Gastrocnemius medialis (tissue), 4 donors: ENCODE data around the gene REP15. TPM values are rescaled to one million over a fixed set of nuclear protein-coding genes. Genes with fewer than 3 reads are reported as not detected.
"Not testable (repeated sequence)": the region's sequence is repeated elsewhere in the genome, so short reads cannot be mapped to it uniquely, and the experiment has no call there.

ENCODE experiments used
- ATAC-seq, 2 donors: fragments of 150-250 bp; one replicate each; pipeline ENCODE4 v1.9.1; 2016
- DNase-seq, 2 donors: peaks; one replicate each; pipeline ENCODE4 v3.0.0-alpha.2; 2019
- H3K27ac ChIP-seq, 4 donors: fragments of 200-600 bp; sonication (generic); 1 replicate in 1 of 4; 2 replicates in 3 of 4; pipeline ENCODE4 v1.5.1; 2016 to 2018; ENCODE audit warnings: mild to moderate bottlenecking in 2 of 4, moderate library complexity in 1 of 4
- H3K27me3 ChIP-seq, 3 donors: fragments of 200-600 bp; sonication (generic) in 2 of 3; 1 replicate in 1 of 3; 2 replicates in 2 of 3; pipeline versions ENCODE4 v1.5.1 to v1.6.0; 2016 to 2019; ENCODE audit warnings: mild to moderate bottlenecking in 1 of 3, moderate library complexity in 1 of 3
- H3K36me3 ChIP-seq, 2 donors: fragments of 200-600 bp; sonication (generic) in 1 of 2; one replicate each; pipeline ENCODE4 v1.5.1; 2017 to 2018
- H3K4me1 ChIP-seq, 2 donors: fragments of 200-600 bp; sonication (generic) in 1 of 2; one replicate each; pipeline ENCODE4 v1.5.1; 2016 to 2017; ENCODE audit warnings: mild to moderate bottlenecking in 2 of 2
- H3K4me3 ChIP-seq, 4 donors: fragments of 200-600 bp; sonication (generic) in 3 of 4; 1 replicate in 1 of 4; 2 replicates in 3 of 4; pipeline ENCODE4 v1.5.1; 2016 to 2019; ENCODE audit warnings: mild to moderate bottlenecking in 2 of 4
- H3K9me3 ChIP-seq, 3 donors: fragments of 200-600 bp; sonication (generic) in 2 of 3; 1 replicate in 1 of 3; 2 replicates in 2 of 3; pipeline ENCODE4 v1.5.1; 2016 to 2019
- POLR2A ChIP-seq, 2 donors: fragments of 450-650 bp; IDR thresholded peaks; one replicate each; pipeline ENCODE4 v1.6.1; 2017; ENCODE audit warnings: antibody characterized with exemption in 2 of 2, mild to moderate bottlenecking in 2 of 2, moderate library complexity in 2 of 2
- in situ Hi-C, 4 donors: fragments of 200-750 bp; cut with MboI; loops; one replicate each; pipeline versions ENCODE4 v1.15.0 to v1.8.0; 2017; ENCODE audit warnings: low sequenced_read_pairs in 4 of 4
- intact Hi-C: fragments of 100-400 bp; cut with DNase I; formaldehyde crosslinking; loops from one replicate; pipeline ENCODE4 v1.15.1; 2023; ENCODE audit warnings: low total_unique reads
- total RNA-seq, 4 donors: library from RNA; depleted of rRNA; stranded (reverse); fragments of >200 nt; gene quantifications; one replicate each; pipeline versions ENCODE4 v1.1.0 to v1.2.3, GENCODE V29; 2016
- TF ChIP-seq, protein P1 (sequence below), 5 experiments: fragments of 450-650 bp in 3 of 5; fragments of 200-600 bp in 2 of 5; sonication (generic) in 2 of 5; IDR thresholded peaks in 4 of 5; conservative IDR thresholded peaks in 1 of 5; 1 replicate in 4 of 5; 2 replicates in 1 of 5; pipeline ENCODE4 v1.5.1; 2016 to 2019; ENCODE audit warnings: antibody characterized with exemption in 5 of 5, mild to moderate bottlenecking in 3 of 5, moderate library complexity in 3 of 5

Gene REP15
- total RNA-seq, 4 donors from 2014 or later: 0.92 to 1.8 (median 1.4) TPM; not detected in 1

DNA sequence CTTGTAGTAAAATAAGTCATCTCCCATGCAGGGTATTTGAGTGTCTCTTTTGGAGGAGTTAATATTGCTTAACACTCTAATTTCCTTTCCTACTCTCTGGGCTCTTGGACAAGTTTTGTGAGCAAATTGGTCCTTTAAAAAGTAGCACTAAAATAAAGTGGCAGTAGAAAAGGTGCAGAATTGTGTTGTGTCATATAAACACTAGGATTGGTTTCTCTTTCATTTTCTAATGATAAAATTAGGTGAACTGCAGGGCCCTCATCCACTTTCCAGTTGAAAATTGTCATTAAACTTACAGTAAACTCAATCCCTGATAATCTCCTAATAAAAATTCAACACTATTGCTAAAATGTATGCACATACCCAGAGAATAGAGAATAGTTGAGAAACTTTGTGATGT is 42.6 kb upstream of the REP15 start:
- TF ChIP-seq POLR2A (IDR thresholded peaks at IDR 0.05): no peak
- TF ChIP-seq, protein P1, sequence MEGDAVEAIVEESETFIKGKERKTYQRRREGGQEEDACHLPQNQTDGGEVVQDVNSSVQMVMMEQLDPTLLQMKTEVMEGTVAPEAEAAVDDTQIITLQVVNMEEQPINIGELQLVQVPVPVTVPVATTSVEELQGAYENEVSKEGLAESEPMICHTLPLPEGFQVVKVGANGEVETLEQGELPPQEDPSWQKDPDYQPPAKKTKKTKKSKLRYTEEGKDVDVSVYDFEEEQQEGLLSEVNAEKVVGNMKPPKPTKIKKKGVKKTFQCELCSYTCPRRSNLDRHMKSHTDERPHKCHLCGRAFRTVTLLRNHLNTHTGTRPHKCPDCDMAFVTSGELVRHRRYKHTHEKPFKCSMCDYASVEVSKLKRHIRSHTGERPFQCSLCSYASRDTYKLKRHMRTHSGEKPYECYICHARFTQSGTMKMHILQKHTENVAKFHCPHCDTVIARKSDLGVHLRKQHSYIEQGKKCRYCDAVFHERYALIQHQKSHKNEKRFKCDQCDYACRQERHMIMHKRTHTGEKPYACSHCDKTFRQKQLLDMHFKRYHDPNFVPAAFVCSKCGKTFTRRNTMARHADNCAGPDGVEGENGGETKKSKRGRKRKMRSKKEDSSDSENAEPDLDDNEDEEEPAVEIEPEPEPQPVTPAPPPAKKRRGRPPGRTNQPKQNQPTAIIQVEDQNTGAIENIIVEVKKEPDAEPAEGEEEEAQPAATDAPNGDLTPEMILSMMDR (IDR thresholded peaks at IDR 0.05 in 4 of 5, conservative IDR thresholded peaks at IDR 0.05 in 1 of 5): no peak
- no peak for ATAC-seq
- H3K36me3 ChIP-seq: peaks cover 0 to 28% of the 10 kb centered on the region in 2 donors
- no peaks in the 10 kb centered on the region for H3K4me1 ChIP-seq
- no peaks in the 10 kb centered on the region for H3K27me3 ChIP-seq
- in situ Hi-C loops: loop anchor here in 2 of 4 donors (5.0 to 10.0 kb wide), 2 partner anchors 219 to 231 kb away; no protein-coding TSS in a partner anchor
- H3K9me3 ChIP-seq: no peaks in the 10 kb centered on the region
- no peak for DNase-seq
- no peak overlapping the region for H3K27ac ChIP-seq
- H3K4me3 ChIP-seq: no peak overlapping the region
- intact Hi-C loops: loop anchor here (5.0 kb wide), 1 partner anchor 131 kb away; the partner anchor contains the start of gene PPFIBP1

DNA sequence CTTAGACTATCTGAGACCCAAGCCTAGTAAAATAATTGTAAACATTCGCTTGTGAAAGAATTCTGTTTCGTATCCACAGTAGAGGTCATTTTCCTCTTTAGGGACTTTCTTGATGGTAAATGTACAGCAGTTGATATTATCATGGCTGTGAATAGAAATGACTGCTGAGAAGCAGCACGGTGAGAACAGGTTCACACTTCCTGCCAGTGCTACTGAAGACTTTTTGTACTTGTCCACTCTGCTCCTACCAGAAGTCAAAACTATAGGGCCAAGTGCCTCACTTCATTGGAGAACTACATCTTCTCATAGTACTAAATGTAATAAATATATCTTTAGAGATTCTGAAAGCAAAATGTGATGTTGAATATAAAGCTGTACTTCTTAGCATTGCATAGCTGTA is 40.8 kb upstream of the REP15 start:
- in situ Hi-C loops: loop anchor here in 2 of 4 donors (5.0 to 10.0 kb wide), 2 partner anchors 218 to 221 kb away; no protein-coding TSS in a partner anchor
- H3K4me3 ChIP-seq, H3K4me1 ChIP-seq, H3K27ac ChIP-seq, ATAC-seq, H3K27me3 ChIP-seq, H3K9me3 ChIP-seq, intact Hi-C loops, DNase-seq: not testable (repeated sequence)
- H3K36me3 ChIP-seq: peaks cover 0 to 37% of the 10 kb centered on the region in 2 donors

DNA sequence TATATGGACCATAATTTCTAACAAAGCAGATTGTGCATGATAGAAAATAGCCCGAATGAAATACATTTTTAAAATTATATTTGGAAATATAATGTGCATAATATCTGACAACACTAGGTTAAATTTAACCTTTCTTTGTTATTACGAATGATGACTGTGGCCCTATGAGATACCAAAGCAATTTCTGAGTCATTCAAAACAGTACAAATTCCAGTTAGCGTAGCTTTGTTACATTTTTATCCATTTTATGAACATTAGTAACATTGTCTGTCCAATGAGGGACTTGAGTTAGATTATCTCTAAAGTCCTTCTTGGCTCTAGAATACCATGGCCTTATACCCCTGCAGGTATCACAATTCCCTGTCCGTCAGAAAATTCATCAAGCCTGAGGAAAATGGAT is 39.0 kb upstream of the REP15 start:
- in situ Hi-C loops (loop anchor here in 2 of 4 donors (5.0 to 10.0 kb wide), 2 partner anchors 220 to 222 kb away; no protein-coding TSS in a partner anchor), intact Hi-C loops (no loop called here)
- Histone ChIP-seq H3K27me3 (no peaks in the 10 kb centered on the region), H3K27ac (no peak overlapping the region), H3K36me3 (peaks cover 0 to 51% of the 10 kb centered on the region in 2 donors), H3K9me3 (no peaks in the 10 kb centered on the region), H3K4me3 (no peak overlapping the region), H3K4me1 (no peaks in the 10 kb centered on the region)
- ATAC-seq (no peak), DNase-seq (no peak)
- TF ChIP-seq, protein P1 (IDR thresholded peaks at IDR 0.05 in 4 of 5, conservative IDR thresholded peaks at IDR 0.05 in 1 of 5): no peak
- TF ChIP-seq POLR2A (IDR thresholded peaks at IDR 0.05): no peak

DNA sequence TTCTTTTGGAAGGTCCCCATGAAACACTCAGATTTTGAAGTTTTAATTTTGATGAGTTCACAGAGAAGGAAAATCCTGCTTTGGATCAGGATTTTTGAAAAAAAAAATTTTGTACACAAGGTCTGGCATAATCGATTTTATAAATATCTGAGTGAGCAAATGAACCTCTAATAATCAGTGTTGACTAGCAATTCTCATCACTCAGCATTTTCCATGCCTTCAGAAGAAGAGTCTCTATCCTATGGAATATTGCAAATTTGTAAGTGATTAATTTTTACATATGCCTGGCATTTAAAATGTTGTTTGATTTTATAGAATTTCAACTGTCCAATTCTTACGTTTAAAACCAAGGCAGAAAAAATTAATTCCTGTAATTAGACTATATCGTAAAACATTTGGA is 30.5 kb upstream of the REP15 start:
- in situ Hi-C loops: no loop called here
- peaks cover 0 to 6% of the 10 kb centered on the region in 2 donors for H3K4me1 ChIP-seq
- intact Hi-C loops: no loop called here
- H3K36me3 ChIP-seq: peaks cover 0 to 27% of the 10 kb centered on the region in 2 donors
- H3K27ac ChIP-seq: no peak overlapping the region
- DNase-seq (no peak), ATAC-seq (no peak)
- H3K9me3 ChIP-seq: no peaks in the 10 kb centered on the region
- no peak overlapping the region for H3K4me3 ChIP-seq
- H3K27me3 ChIP-seq: no peaks in the 10 kb centered on the region
- TF ChIP-seq POLR2A (IDR thresholded peaks at IDR 0.05): no peak

DNA sequence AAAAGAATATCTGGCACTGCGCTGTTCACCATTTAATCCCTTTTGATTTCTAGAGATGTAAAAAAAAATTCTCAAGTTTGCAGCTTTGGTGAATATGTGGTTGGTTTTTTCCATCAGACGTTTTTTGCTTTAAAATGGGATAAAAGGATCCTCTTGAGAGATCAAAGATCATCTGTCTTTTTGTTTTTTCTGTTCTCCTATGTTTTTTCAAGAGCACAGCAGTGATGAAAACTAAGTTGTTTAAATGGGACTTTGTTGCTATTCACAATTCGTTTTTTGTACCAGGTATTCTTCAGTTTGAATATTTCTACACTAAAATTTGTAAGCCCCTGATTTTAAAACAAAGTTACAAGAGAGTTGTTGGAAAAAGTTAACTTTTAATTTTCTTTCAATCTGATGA is 29.7 kb upstream of the REP15 start:
- no peak overlapping the region for H3K4me3 ChIP-seq
- H3K9me3 ChIP-seq: no peaks in the 10 kb centered on the region
- intact Hi-C loops (no loop called here), in situ Hi-C loops (no loop called here)
- no peaks in the 10 kb centered on the region for H3K27me3 ChIP-seq
- no peak for TF ChIP-seq POLR2A (IDR thresholded peaks at IDR 0.05)
- TF ChIP-seq, protein P1 (IDR thresholded peaks at IDR 0.05 in 4 of 5, conservative IDR thresholded peaks at IDR 0.05 in 1 of 5): no peak
- DNase-seq (no peak), ATAC-seq (no peak)
- H3K4me1 ChIP-seq: peaks cover 0 to 6% of the 10 kb centered on the region in 2 donors
- H3K27ac ChIP-seq: peak overlapping the region in 1 of 4 donors; percentile 56
- H3K36me3 ChIP-seq: peaks cover 0 to 19% of the 10 kb centered on the region in 2 donors

DNA sequence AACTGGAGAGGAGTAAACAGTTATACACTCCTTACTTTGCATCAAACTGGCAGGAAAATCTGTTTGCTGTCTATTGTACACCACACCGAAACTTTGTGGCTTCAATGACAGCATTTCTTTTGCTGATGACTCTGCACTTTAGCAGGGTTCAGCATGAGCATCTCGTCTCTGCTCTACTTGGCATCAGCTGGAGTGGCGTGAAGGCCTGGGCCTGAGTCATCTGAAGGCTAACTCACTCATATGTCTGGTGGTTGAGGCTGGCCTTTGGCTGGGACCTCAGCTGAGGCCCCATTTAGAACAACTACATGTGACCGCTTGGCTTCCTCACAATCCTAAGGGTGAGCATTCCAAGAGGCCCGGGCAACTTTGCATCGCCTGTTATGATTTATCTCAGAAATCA is 28.7 kb upstream of the REP15 start:
- H3K27me3 ChIP-seq: no peaks in the 10 kb centered on the region
- no peaks in the 10 kb centered on the region for H3K9me3 ChIP-seq
- no peak for TF ChIP-seq POLR2A (IDR thresholded peaks at IDR 0.05)
- peaks cover 0 to 10% of the 10 kb centered on the region in 2 donors for H3K4me1 ChIP-seq
- ATAC-seq: peak; percentile 85 to 86
- no peak overlapping the region for H3K4me3 ChIP-seq
- intact Hi-C loops (no loop called here), in situ Hi-C loops (no loop called here)
- peaks cover 0 to 12% of the 10 kb centered on the region in 2 donors for H3K36me3 ChIP-seq
- DNase-seq: peak; percentile 20 to 65
- peak overlapping the region in 3 of 4 donors; percentile 55 to 64 (median 56) for H3K27ac ChIP-seq
